B cell (primary cell): Measurements from ENCODE around the gene PACSIN1. TPM values are rescaled to one million over a fixed set of nuclear protein-coding genes. Genes with fewer than 3 reads are reported as not detected.

ENCODE experiments used
- ATAC-seq: fragments of 200-7000 bp; cut with Tn5 transposase; one replicate; pipeline ENCODE4 v1.10.0; 2021; ENCODE audit warnings: low read depth, mild to moderate bottlenecking, moderate number of reproducible peaks, moderate library complexity
- CTCF ChIA-PET: fragments of 350-600 bp; sonication (Branson Sonifier 250); formaldehyde crosslinking; loops from one replicate; lab custom pipeline; 2021; ENCODE audit warnings: antibody characterized with exemption, inconsistent platforms; lab: Charles Lee
- POLR2A ChIA-PET: fragments of 350-600 bp; sonication (Branson Sonifier 250); formaldehyde crosslinking; loops from one replicate; lab custom pipeline; 2021; ENCODE audit warnings: antibody characterized with exemption; lab: Charles Lee
- DNase-seq: peaks from one replicate; pipeline ENCODE4 v3.0.0; 2013
- H2AFZ ChIP-seq: 2 replicates; pipeline ENCODE4 v1.6.1; 2012; ENCODE audit warnings: mild to moderate bottlenecking, low read depth, low read length; ENCODE audit not compliant: insufficient read depth, poor library complexity, severe bottlenecking
- H3K27ac ChIP-seq, 2 donors: 1 replicate in 1 of 2; 2 replicates in 1 of 2; pipeline ENCODE4 v1.5.1; 2012 to 2013; ENCODE audit warnings: low read length in 2 of 2, mild to moderate bottlenecking in 2 of 2, moderate library complexity in 1 of 2
- H3K27me3 ChIP-seq, 4 experiments: fragments of 200-600 bp in 1 of 4; sonication (generic) in 1 of 4; replicated peaks in 1 of 4; 1 replicate in 2 of 4; 2 replicates in 2 of 4; pipeline versions ENCODE4 v1.6.1 to v1.7.0; 2013 to 2016; ENCODE audit warnings: low read length in 3 of 4, mild to moderate bottlenecking in 2 of 4, mixed read lengths in 1 of 4, moderate library complexity in 1 of 4; ENCODE audit not compliant: insufficient read depth in 4 of 4, control insufficient read depth in 3 of 4; ENCODE audit errors: control extremely low read depth in 1 of 4
- H3K36me3 ChIP-seq, 2 experiments: replicated peaks in 1 of 2; 1 replicate in 1 of 2; 2 replicates in 1 of 2; pipeline versions ENCODE4 v1.6.1 to v1.7.1; 2013; ENCODE audit warnings: low read length in 1 of 2; ENCODE audit not compliant: insufficient read depth in 2 of 2, control insufficient read depth in 1 of 2; ENCODE audit errors: control extremely low read depth in 1 of 2, extremely low read depth in 1 of 2
- H3K4me1 ChIP-seq, 2 donors: fragments of 200-600 bp in 1 of 2; sonication (generic) in 1 of 2; 1 replicate in 1 of 2; 2 replicates in 1 of 2; pipeline versions ENCODE4 v1.5.1 to v1.6.1; 2013 to 2017; ENCODE audit warnings: low read length in 2 of 2; ENCODE audit not compliant: control insufficient read depth in 2 of 2, insufficient read depth in 2 of 2
- H3K4me2 ChIP-seq: replicated peaks from 2 replicates; pipeline ENCODE3; 2012; ENCODE audit warnings: mild to moderate bottlenecking, low read depth, low read length; ENCODE audit not compliant: poor library complexity, severe bottlenecking
- H3K4me3 ChIP-seq, 5 experiments: fragments of 200-600 bp in 1 of 5; sonication (generic) in 1 of 5; 1 replicate in 3 of 5; 2 replicates in 2 of 5; pipeline versions ENCODE4 v1.5.1 to v1.7.0; 2011 to 2016; ENCODE audit warnings: low read length in 4 of 5, mild to moderate bottlenecking in 4 of 5, low read depth in 2 of 5, control low read depth in 1 of 5, moderate library complexity in 1 of 5; ENCODE audit not compliant: insufficient read depth in 1 of 5; ENCODE audit errors: control extremely low read depth in 1 of 5, extremely low read depth in 1 of 5
- H3K79me2 ChIP-seq: fragments of 200-600 bp; sonication (generic); one replicate; pipeline ENCODE4 v1.6.0; 2016; ENCODE audit warnings: low read length; ENCODE audit not compliant: control insufficient read depth, insufficient read depth
- H3K9ac ChIP-seq: fragments of 200-600 bp; sonication (generic); 2 replicates; pipeline ENCODE4 v1.6.1; 2017; ENCODE audit warnings: mild to moderate bottlenecking, low read length, moderate library complexity
- H3K9me3 ChIP-seq, 3 donors: one replicate each; pipeline versions ENCODE4 v1.6.1 to v1.7.1; 2013; ENCODE audit warnings: low read length in 2 of 3; ENCODE audit not compliant: control insufficient read depth in 2 of 3, insufficient read depth in 1 of 3; ENCODE audit errors: control extremely low read depth in 1 of 3
- H4K20me1 ChIP-seq: 2 replicates; pipeline ENCODE4 v1.6.0; 2012; ENCODE audit warnings: mild to moderate bottlenecking, low read length; ENCODE audit not compliant: insufficient read depth, control insufficient read depth, poor library complexity, severe bottlenecking
- H3K27ac Mint-ChIP-seq: one replicate; pipeline ENCODE4 v1.8.0; 2021; ENCODE audit warnings: mixed read lengths
- H3K27me3 Mint-ChIP-seq: one replicate; pipeline ENCODE4 v1.8.0; 2021; ENCODE audit warnings: mixed read lengths
- H3K4me1 Mint-ChIP-seq: one replicate; pipeline ENCODE4 v1.8.0; 2021; ENCODE audit warnings: mixed read lengths
- H3K4me3 Mint-ChIP-seq: one replicate; pipeline ENCODE4 v1.8.0; 2021; ENCODE audit warnings: mixed read lengths
- H3K9me3 Mint-ChIP-seq: one replicate; pipeline ENCODE4 v1.8.0; 2022; ENCODE audit warnings: mixed read lengths; ENCODE audit not compliant: insufficient read depth
- CTCF ChIP-seq: fragments of 200-600 bp; IDR thresholded peaks from one replicate; pipeline ENCODE4 v1.8.0; 2022; ENCODE audit warnings: antibody characterized with exemption, mild to moderate bottlenecking
- EZH2 ChIP-seq: IDR thresholded peaks from 2 replicates; pipeline ENCODE4 v1.6.1; 2012; ENCODE audit warnings: borderline replicate concordance, low read depth, mild to moderate bottlenecking, moderate library complexity, low read length; ENCODE audit not compliant: insufficient read depth, poor library complexity, severe bottlenecking
- WGBS: methylation state at CpG from one replicate; pipeline ENCODE4 v1.1.5; 2013; ENCODE audit warnings: missing lambda C conversion rate; ENCODE audit not compliant: insufficient coverage; 5-methylcytosine and 5-hydroxymethylcytosine counted together
- intact Hi-C: fragments of 100-400 bp; cut with micrococcal nuclease; formaldehyde crosslinking; loops from one replicate; pipeline ENCODE4 v1.10.0; 2022
- polyA plus RNA-seq: library from polyadenylated mRNA; depleted of rRNA; stranded (reverse); fragments of >200 nt; gene quantifications from 2 replicates; pipeline ENCODE4 v1.2.3, GENCODE V29; 2012
- total RNA-seq, 2 donors: library from RNA; stranded (reverse); fragments of 120-200 nt in 1 of 2; gene quantifications; 1 replicate in 1 of 2; 2 replicates in 1 of 2; pipeline versions ENCODE4 v1.2.3 to v1.2.4, GENCODE V29; 2013 to 2022

The PACSIN1 gene
- total and polyA plus RNA-seq, 2 donors (not counting 1 experiment from before 2014, with no cell fraction given) = 0.18 to 0.20 TPM

- ChIA-PET POLR2A (no interaction called here), CTCF (interaction anchor here (0.7 kb wide), 1 partner anchor 29 kb away, joined by 4 read pairs; no protein-coding TSS in a partner anchor)
- ATAC-seq (no peak), DNase-seq (no peak)
- WGBS = 92% methylated on average over 7 of the region's 9 CpGs
- Histone ChIP-seq H3K36me3 (no peaks in the 10 kb centered on the region), H3K79me2 (no peaks in the 10 kb centered on the region), H3K4me3 (no peak overlapping the region), H3K4me1 (no peaks in the 10 kb centered on the region), H3K4me2 (no peak overlapping the region), H3K9ac (no peak overlapping the region), H3K27ac (no peak overlapping the region), H2AFZ (no peak overlapping the region), H4K20me1 (no peaks in the 10 kb centered on the region), H3K27me3 (peaks cover 0 to 6% (median 0%) of the 10 kb centered on the region in 4 experiments), H3K9me3 (peaks cover 0 to 9% (median 8%) of the 10 kb centered on the region in 3 donors)
- Mint-ChIP-seq H3K4me3 (no peak overlapping the region), H3K27me3 (no peaks in the 10 kb centered on the region), H3K9me3 (no peaks in the 10 kb centered on the region), H3K27ac (no peak overlapping the region), H3K4me1 (no peaks in the 10 kb centered on the region)
- no peak for TF ChIP-seq CTCF
- no peak for TF ChIP-seq EZH2
- intact Hi-C loops = no loop called here
Measured at GRCh38 chr6:34496103-34496685, 30.3 kb downstream of the PACSIN1 start.

GRCh38 chr6:34497411-34497810, 31.5 kb downstream of the PACSIN1 start:
- TF ChIP-seq CTCF (no peak), EZH2 (no peak)
- Histone ChIP-seq H3K4me1 (no peaks in the 10 kb centered on the region), H3K9me3 (peaks cover 0 to 11% (median 9%) of the 10 kb centered on the region in 3 donors), H3K27me3 (peaks cover 0 to 8% (median 0%) of the 10 kb centered on the region in 4 experiments), H3K9ac (no peak overlapping the region), H3K4me3 (no peak overlapping the region), H2AFZ (no peak overlapping the region), H3K4me2 (no peak overlapping the region), H4K20me1 (no peaks in the 10 kb centered on the region), H3K27ac (no peak overlapping the region), H3K79me2 (no peaks in the 10 kb centered on the region), H3K36me3 (no peaks in the 10 kb centered on the region)
- Mint-ChIP-seq H3K4me1 (no peaks in the 10 kb centered on the region), H3K9me3 (no peaks in the 10 kb centered on the region), H3K4me3 (no peak overlapping the region), H3K27ac (no peak overlapping the region), H3K27me3 (no peaks in the 10 kb centered on the region)
- intact Hi-C loops = no loop called here
- ChIA-PET CTCF (no interaction called here), POLR2A (no interaction called here)
- DNase-seq (no peak), ATAC-seq (no peak)
- 92% methylated on average over 10 of the region's 10 CpGs for WGBS
